Measurements from ENCODE around the gene CAD. TPM values are rescaled to one million over a fixed set of nuclear protein-coding genes. Genes with fewer than 3 reads are reported as not detected.

The CAD gene
- total and polyA plus RNA-seq, 10 of the 15 experiments (the other 5 are each of a cell fraction or from before 2014, with no cell fraction given): 7.6 to 119 (median 50.7) TPM

GRCh38 chr2:27250652-27251379, 33.6 kb downstream of the CAD start (continued):
- TF ChIP-seq ZBTB4 (CRISPR knock-in tag; IDR thresholded peaks at IDR 0.05) (no peak), HDAC2 (IDR thresholded peaks at IDR 0.05) (no peak), CUX1 (IDR thresholded peaks at IDR 0.05; ENCODE audit: insufficient replicate concordance, low read depth, low read length) (no peak), ZSCAN29 (IDR thresholded peaks at IDR 0.05) (no peak), ZBTB40 (IDR thresholded peaks at IDR 0.05; ENCODE audit: borderline replicate concordance) (no peak)

Measured in GM12878 (cell line).